NCI-H774 (cell line): ENCODE results near the gene ZP1.
A peak's percentile ranks its signal among the peaks of the same experiment; 100 is the strongest.
"Not testable (repeated sequence)": the region's sequence is repeated elsewhere in the genome, so short reads cannot be mapped to it uniquely, and the experiment has no call there.

Experiments used
- DNase-seq: peaks from one replicate; lab custom pipeline; 2025; lab: John Stamatoyannopoulos, UW

The ZP1 gene

GRCh38 chr11:60878245-60879101 lies 11.1 kb downstream of the ZP1 start:
- DNase-seq: no peak

GRCh38 chr11:60879104-60879503 lies 11.8 kb downstream of the ZP1 start:
- DNase-seq: no peak

- DNase-seq: no peak
Observed at GRCh38 chr11:60879971-60880588, 12.7 kb downstream of the ZP1 start.

GRCh38 chr11:60880643-60881282 lies 13.4 kb downstream of the ZP1 start:
- peak; percentile 73 for DNase-seq

- DNase-seq: peak; percentile 79
Observed at GRCh38 chr11:60887556-60887955, 20.2 kb downstream of the ZP1 start.

GRCh38 chr11:60889869-60890311 lies 22.5 kb downstream of the ZP1 start:
- DNase-seq: no peak

GRCh38 chr11:60890696-60891095 lies 23.4 kb downstream of the ZP1 start:
- no peak for DNase-seq

GRCh38 chr11:60891103-60891741 lies 23.9 kb downstream of the ZP1 start:
- DNase-seq: no peak

- no peak for DNase-seq
Observed at GRCh38 chr11:60895687-60896086, 28.3 kb downstream of the ZP1 start.

- no peak for DNase-seq
Observed at GRCh38 chr11:60897496-60897895, 30.2 kb downstream of the ZP1 start.

- DNase-seq: peak; percentile 31
Observed at GRCh38 chr11:60899046-60899936, 31.9 kb downstream of the ZP1 start.

GRCh38 chr11:60899977-60900376 lies 32.6 kb downstream of the ZP1 start:
- DNase-seq: no peak

- DNase-seq: no peak
Observed at GRCh38 chr11:60900673-60901404, 33.5 kb downstream of the ZP1 start.

- DNase-seq: no peak
Observed at GRCh38 chr11:60902625-60903024, 35.3 kb downstream of the ZP1 start.

GRCh38 chr11:60905047-60905446 lies 37.7 kb downstream of the ZP1 start:
- DNase-seq: no peak

- no peak for DNase-seq
Observed at GRCh38 chr11:60905551-60906113, 38.3 kb downstream of the ZP1 start.

- peak; percentile 96 for DNase-seq
Observed at GRCh38 chr11:60906132-60906972, 39.0 kb downstream of the ZP1 start, which contains the start of gene PRPF19. PRPF19 (minus strand) TSS chr11:60906585; CDS start chr11:60906382, 203 bp downstream.

GRCh38 chr11:60908803-60909202 lies 41.5 kb downstream of the ZP1 start:
- no peak for DNase-seq

- not testable (repeated sequence) for DNase-seq
Observed at GRCh38 chr11:60909680-60910280, 42.4 kb downstream of the ZP1 start.
